Effector CD4-positive, alpha-beta T cell (primary cell): ENCODE results near the gene URI1.
"Not testable (repeated sequence)": the region's sequence is repeated elsewhere in the genome, so short reads cannot be mapped to it uniquely, and the experiment has no call there.

ENCODE experiments used
- DNase-seq: peaks from one replicate; pipeline ENCODE4 v3.0.0-alpha.2; 2020

URI1 gene

GRCh38 chr19:30028118-30028991 is 86.3 kb downstream of the URI1 start:
- no peak for DNase-seq

GRCh38 chr19:30028992-30029343 is 86.9 kb downstream of the URI1 start:
- DNase-seq = no peak

- DNase-seq = no peak
Measured at GRCh38 chr19:30029721-30030510, 87.9 kb downstream of the URI1 start.

GRCh38 chr19:30034321-30034720 is 92.3 kb downstream of the URI1 start:
- DNase-seq = no peak

GRCh38 chr19:30036154-30037129 is 94.4 kb downstream of the URI1 start:
- DNase-seq = no peak

- DNase-seq = no peak
Measured at GRCh38 chr19:30037835-30038234, 95.8 kb downstream of the URI1 start.

- not testable (repeated sequence) for DNase-seq
Measured at GRCh38 chr19:30041931-30042330, 99.9 kb downstream of the URI1 start.

GRCh38 chr19:30043008-30043407 is 101.0 kb downstream of the URI1 start:
- not testable (repeated sequence) for DNase-seq

- no peak for DNase-seq
Measured at GRCh38 chr19:30044273-30045248, 102.5 kb downstream of the URI1 start.

- no peak for DNase-seq
Measured at GRCh38 chr19:30046522-30046921, 104.5 kb downstream of the URI1 start.

- no peak for DNase-seq
Measured at GRCh38 chr19:30047432-30047831, 105.4 kb downstream of the URI1 start.

- no peak for DNase-seq
Measured at GRCh38 chr19:30049226-30049625, 107.2 kb downstream of the URI1 start.

GRCh38 chr19:30049846-30050667 is 108.0 kb downstream of the URI1 start:
- no peak for DNase-seq

- DNase-seq = no peak
Measured at GRCh38 chr19:30052122-30053075, 110.4 kb downstream of the URI1 start.

GRCh38 chr19:30053558-30053957 is 111.5 kb downstream of the URI1 start:
- DNase-seq = no peak

- DNase-seq = no peak
Measured at GRCh38 chr19:30054210-30054609, 112.2 kb downstream of the URI1 start.

GRCh38 chr19:30056580-30056979 is 114.5 kb downstream of the URI1 start:
- no peak for DNase-seq

GRCh38 chr19:30059741-30060457 is 117.9 kb downstream of the URI1 start:
- DNase-seq = no peak
